Ammon's horn (tissue), 1 donor: ENCODE measurements around the gene CERKL.
A peak's percentile ranks its signal among the peaks of the same experiment; 100 is the strongest.
"Not testable (repeated sequence)": the region's sequence is repeated elsewhere in the genome, so short reads cannot be mapped to it uniquely, and the experiment has no call there.

Experiments
- DNase-seq: peaks from one replicate; pipeline ENCODE4 v3.0.0-alpha.2; 2016; ENCODE audit warnings: low spot score

Gene CERKL, protein sequence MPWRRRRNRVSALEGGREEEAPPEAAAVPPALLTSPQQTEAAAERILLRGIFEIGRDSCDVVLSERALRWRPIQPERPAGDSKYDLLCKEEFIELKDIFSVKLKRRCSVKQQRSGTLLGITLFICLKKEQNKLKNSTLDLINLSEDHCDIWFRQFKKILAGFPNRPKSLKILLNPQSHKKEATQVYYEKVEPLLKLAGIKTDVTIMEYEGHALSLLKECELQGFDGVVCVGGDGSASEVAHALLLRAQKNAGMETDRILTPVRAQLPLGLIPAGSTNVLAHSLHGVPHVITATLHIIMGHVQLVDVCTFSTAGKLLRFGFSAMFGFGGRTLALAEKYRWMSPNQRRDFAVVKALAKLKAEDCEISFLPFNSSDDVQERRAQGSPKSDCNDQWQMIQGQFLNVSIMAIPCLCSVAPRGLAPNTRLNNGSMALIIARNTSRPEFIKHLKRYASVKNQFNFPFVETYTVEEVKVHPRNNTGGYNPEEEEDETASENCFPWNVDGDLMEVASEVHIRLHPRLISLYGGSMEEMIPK

DNA sequence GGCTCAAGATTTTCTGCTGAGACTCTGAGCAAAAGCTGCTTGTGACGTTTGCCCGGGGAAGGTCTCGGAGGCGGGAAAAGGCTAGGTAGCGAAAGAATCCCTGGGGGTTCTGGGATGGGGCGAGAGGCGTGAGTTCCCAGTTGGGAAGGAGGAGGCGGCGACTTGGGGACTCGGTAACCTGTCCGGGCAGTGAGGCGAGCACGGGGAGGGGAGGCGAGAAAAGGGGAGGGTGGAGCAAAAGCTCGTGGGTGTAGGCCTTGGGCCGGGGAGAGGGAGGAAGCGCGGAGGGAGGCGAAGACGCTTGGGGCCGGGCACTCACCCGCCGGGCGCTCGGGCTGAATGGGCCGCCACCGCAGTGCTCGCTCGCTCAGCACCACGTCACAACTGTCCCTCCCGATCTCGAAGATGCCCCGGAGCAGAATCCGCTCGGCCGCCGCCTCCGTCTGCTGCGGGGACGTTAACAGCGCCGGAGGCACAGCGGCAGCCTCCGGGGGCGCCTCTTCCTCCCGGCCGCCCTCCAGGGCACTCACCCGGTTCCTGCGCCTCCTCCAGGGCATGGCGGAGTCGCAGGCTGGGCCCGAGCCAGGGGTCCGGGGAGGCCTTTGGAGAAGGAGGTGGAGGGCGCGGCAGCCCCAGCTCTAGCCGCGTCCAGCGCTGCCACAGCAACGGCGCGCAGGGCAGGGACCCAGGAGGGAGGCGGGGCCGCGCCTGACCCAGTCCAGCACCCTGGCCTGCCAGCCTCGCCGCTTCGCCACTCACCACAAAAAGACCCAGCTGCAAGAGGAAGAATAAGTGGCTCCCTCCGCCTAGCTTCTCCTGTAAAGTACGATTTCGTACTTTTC lies at the start of gene CERKL:
Gene CERKL (minus strand): TSS at position 656 of the 842 bp plus-strand sequence. CDS start 99 bp downstream, at position 557.
- peak; percentile 32 for DNase-seq

DNA sequence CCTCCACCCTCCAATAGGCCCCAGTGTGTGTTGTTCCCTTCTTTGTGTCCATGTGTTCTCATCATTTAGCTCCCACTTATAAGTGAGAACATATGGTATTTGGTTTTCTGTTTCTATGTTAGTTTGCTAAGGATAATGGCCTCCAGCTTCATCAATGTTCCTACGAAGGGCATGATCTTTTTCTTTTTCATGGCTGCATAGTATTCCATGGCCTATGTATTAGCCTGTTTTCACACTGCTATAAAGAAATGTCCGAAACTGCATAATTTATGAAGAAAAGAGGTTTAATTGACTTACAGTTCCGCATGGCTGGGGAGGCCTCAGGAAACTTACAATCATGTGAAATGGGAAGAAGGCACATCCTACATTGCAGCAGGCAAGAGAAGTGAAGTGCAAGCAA lies 45.6 kb upstream of the CERKL start:
- not testable (repeated sequence) for DNase-seq

DNA sequence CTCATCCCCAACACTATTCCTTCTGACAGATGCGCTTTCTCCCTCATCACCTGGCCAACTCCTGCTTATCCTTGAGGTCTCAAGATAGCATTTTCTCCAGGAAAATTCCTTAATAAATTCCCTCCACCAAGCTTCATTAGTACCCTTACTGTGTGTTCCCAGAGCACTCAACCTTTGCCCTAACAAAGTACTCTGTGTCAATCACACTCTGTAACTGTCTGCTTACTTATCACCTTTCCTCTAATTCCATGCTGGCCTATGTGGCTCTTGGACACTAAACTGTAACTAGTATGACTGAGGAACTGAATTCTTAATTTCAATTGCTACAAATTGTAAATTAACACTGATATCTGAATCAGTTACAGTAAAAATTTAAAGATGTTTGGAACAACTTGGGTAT lies 41.3 kb upstream of the CERKL start:
- DNase-seq, result no peak

DNA sequence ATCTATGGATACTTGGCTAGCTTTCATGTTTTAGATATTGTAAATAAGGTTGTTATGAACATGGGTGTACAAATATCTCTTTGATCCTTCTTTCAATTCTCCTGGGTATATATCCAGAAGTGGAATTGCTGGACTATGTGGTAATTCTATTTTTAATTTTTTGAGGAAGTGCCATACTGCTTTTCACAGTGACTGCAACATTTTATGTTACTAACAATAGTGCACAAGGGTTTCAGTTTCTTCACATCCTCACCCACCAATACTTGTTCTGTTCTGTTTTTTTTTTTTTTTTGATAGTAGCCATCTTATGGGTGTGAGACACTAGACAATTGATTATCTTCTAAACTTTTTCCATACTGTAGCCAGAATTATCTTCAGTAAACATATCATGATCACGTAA lies 40.7 kb upstream of the CERKL start:
- DNase-seq, result no peak

DNA sequence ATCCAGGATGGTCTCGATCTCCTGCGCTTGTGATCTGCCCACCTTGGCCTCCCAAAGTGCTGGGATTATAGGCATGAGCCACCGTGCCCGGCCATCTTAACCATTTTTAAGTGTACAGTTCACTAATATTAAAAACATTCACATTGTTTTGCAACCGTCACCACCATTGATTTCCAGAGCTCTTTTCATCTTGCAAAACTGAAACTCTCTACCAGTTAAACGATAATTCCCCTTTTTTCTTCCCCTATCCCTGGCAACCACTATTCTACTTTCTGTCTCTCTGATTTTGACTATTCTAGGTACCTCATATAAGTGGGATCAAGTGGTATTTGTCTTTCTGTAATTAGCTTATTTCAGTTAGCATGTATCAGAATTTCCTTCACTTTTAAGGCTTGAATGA lies 40.2 kb upstream of the CERKL start:
- no peak for DNase-seq

GRCh38 chr2:181694271-181694670 lies 37.4 kb upstream of the CERKL start:
- no peak for DNase-seq

GRCh38 chr2:181690860-181691259 lies 34.0 kb upstream of the CERKL start:
- DNase-seq, result no peak

- no peak for DNase-seq
Measured at GRCh38 chr2:181686576-181687185, 29.8 kb upstream of the CERKL start.

GRCh38 chr2:181685150-181685688 lies 28.3 kb upstream of the CERKL start:
- no peak for DNase-seq

DNA sequence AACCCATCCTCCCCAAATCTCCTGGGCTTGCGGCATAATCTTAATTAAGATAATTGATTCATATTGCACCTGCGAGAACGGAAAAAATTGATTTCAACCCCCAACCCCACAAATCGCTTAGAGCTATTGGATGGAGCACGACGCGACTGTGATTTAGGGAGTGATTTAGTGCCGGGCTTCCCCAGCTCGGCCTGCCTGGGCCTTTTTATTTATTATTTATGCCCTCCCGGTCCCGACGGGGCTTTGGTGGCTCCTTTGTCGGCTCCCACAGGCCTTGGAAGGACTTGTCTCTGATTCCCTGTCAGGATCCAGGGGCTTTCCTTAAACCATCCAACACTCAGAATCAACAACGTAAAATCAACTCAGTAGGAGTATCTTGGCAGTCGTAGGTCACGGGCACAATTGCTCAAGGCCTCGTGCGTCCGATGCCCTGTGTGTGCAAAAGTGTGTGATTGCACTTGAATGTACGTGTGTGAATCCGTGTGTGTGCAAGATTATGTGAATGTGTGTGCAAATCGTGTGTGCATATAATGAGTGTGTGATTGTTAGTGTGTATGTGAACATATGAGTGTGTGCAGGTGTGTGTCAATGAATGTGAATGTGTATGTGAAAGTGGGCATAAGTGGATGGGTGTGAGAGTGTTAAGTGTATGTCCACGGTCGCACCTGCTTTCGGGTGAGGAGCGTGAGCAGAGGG lies 27.7 kb upstream of the CERKL start:
- no peak for DNase-seq

DNA sequence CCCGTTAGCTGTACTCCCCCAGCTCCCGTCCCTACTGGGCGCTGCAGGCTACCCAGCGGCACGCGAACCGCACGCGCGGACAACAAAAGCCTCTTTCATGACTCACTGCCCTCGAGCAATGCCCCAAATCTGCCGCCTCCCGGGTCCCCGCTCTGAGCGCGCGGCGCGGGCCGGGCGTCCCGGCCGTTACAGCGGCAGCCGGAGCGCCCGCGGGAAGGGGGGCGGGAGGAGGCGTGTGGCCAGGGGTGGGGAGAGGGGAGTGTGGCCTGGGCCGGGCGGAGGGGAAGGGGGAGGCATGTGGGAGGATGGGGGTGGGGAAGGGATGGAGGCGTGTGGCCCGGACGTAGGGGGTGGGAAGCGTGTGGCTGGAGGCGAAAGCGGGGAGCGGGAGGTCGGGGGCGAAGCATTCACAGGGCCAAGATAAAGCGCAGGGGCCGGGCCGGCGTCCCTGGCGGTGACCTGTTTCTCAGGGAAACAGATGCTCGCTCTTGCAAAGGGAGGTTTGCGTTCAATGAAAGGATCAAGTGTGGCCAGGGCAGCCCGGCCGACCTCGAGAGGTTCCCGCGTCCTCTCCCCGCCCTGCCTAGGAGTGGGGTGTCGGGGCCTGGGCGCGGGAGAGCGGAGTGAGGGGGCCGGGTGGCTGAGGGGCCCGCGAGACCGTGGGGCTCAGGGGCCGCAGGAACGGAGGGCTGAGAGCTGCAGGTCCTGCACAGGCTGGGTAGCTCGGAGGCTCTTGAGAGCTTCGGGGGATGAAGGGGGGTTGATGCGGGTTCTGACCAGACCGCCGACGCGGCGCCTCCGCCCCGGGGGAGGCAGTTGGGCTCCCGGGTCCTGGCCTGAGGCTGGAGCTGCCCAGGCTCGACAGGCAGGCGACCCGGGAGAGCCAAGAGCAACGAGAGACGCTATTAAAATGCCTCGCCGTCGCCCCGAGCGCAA lies 26.9 kb upstream of the CERKL start:
- DNase-seq, result no peak

DNA sequence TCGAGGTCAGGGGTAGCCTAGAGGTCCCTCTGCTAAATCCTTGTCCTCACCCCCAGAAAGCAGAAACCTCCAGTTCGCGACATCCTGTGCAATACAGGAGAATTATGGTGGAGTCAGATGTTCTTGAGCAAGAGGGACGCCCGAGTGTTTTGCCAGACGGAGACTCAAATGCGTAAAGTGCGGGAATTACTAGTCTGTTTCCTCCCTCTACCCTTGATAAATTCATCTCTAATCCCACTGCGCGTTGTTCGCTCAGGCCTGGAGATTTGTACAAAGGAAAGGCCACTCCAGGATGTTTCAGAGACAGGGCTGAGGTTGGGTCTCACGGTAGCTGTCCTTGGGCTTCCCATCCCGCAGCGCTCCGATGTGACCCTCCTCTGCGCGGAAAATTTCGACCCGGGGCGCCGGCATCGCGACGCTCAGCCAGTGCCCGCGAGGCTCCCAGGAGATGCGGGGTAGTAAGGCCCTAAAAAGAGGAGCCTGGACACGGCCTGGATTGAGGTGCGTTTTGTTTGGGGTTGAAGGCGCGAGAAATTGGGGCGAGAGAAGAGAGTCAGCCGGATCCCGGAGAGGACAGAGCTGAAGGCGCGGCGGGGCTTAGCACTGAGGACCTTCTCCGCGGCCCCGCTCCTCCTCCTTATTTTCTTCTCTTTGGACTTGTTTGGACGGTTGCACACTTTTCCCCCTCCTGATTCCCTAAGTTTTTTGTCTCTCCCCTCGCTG lies 26.1 kb upstream of the CERKL start:
- DNase-seq, result no peak

DNA sequence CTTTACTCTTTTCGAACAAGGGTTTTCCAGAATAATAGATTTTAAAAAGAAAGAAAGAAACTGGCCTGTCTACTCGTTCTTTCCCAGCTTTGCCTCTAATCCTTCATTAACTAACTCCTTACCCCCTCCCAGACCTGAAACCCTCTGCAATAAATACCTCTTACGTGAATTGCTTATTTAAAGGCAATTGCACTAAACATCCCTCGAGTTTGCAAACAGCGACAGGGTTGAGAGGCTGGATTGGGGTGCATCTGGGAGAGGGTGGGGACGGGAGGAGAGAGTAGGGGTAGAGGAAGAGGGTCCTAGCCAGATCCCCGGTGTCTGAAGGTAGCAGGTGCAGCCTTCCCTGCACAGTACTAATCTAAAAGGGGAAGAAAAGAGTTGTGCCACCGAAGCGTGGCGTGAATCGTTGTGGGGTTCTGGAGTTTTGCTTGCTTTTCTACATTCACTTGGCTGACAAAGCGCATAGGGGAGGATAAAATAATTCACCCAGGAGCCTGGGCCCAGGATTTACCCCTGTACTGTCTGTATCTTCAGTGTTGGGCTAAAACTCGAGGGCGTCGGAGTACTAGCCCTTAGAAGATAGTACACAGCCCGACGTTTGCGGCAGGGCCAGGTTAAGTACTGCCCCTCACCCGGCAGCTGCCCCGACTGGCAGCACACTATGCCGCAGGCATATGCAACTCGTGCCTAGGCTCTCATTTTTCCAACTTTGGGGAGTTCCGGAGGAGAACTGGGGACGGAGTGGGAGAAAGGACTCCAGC lies 25.3 kb upstream of the CERKL start:
- no peak for DNase-seq

DNA sequence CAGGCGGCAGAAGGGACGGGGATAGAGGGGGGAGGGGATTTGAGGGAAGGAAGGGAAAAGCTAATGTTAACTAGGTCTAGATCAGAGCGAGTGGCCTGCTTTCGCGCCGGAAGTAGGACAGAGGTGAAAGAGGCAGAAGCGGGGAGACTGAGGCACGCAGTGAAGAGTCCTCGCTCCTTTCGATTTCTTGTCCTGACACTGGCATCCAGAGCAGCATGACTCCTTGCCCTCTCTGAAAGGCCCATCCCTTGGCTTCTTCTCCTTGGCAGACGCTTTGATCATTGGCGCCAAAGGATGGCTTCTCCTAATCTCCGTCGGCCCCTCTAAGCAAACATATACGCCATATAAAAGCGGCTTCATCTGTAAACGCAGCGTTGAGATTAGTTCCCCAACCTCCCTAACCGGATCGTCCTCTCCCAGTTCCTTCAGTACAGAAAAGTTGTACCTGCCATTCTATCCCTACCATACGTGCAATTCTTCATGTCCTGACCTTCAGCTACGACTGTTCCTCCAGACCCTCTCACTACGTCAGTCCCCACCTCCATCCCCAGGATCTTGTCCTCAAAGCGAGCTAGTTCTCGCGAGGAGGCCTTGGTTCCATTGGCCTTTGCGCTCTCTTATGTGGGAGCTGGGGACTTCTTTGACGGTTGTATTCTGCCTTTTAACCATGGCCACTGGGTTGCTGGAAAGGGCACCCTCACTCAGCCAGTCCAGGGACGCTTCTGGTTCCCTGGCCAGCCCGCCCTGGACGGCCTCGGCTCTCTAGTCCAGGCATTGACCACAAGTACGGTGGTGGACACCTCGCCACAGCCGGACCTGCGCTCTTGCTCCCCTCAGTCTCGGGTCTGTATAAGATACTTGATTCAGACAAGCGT lies 24.3 kb upstream of the CERKL start:
- DNase-seq, result no peak

DNA sequence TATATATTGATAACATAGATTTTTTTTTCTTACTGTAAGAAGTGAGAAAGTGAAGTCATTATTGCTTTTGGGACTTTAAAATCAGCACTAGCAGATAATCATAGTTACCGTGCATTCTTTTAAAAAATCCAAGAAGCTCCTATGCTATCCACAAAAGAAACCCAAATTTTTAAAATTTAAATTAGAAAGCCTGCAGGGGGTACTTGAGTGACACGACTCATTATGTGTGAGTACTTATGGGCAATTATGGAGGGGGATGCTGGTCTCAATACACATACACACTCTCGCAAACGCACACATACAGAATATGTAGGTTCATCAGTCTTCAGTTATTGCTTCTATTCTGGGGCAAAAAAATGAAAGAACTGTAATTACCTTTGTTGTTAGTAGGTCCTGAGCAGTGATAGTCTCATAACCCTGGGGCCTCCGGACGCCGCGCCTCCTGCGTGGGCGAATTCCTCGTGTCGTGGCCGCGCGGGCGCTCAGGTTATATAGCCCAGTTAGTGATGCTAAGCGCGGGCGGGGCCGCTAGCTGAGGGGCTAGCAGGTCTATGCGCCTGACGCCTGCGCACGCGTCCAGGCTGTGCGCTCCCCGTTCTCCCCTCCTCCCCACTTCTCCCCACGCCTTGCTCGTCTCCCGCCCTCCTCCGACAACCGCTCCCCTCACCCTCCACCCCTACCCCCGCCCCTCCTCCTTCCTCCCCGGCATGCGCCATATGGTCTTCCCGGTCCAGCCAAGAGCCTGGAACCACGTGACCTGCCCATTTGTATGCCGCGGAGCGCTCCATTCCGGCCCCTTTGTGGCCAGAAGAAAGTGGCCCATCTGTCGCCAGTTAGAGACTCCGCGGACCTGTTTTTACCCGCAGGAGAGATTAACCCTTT lies 23.4 kb upstream of the CERKL start, which contains the start of gene NEUROD1:
Gene NEUROD1 (minus strand): TSS at position 463 of the 882 bp plus-strand sequence. CDS start 1,657 bp downstream, outside the sequence.
- peak; percentile 56 for DNase-seq

GRCh38 chr2:181679544-181679979 lies 22.7 kb upstream of the CERKL start:
- no peak for DNase-seq
